ENCODE measurements around the gene MRPL38.

Gene MRPL38

GRCh38 chr17:75875182-75875939, 29.3 kb downstream of the MRPL38 start (continued):
- TF ChIP-seq CTCF (tag by site-specific recombination; IDR thresholded peaks at IDR 0.05): no peak

GRCh38 chr17:75874323-75875181, 30.1 kb downstream of the MRPL38 start:
- H3K27ac ChIP-seq (ENCODE audit: extremely low read depth, low read depth, low read length): no peak overlapping the region
- POLR2A ChIA-PET: interaction anchor here (1.0 to 5.1 kb wide), 2 partner anchors 19 to 94 kb away, joined by 3 to 34 read pairs; partner anchors contain the start of gene WBP2
- CTCF ChIA-PET: interaction anchor here (0.5 to 7.6 kb wide), 3 partner anchors 13 to 87 kb away, joined by 4 to 84 read pairs (median 5); no protein-coding TSS in a partner anchor

GRCh38 chr17:75873587-75874322, 30.9 kb downstream of the MRPL38 start:
- Histone ChIP-seq H3K4me3 (ENCODE audit: low read depth, low read length) (no peak overlapping the region), H3K27ac (ENCODE audit: extremely low read depth, low read depth, low read length) (no peak overlapping the region), H3K36me3 (ENCODE audit: control insufficient read depth in 2 of 2, insufficient read depth in 1 of 2, low read length in 2 of 2) (peaks cover 0 to 4% of the 10 kb centered on the region in 2 experiments; a peak in 1 of 3 replicates), H3K9me3 (ENCODE audit: control insufficient read depth, insufficient read depth, low read depth, low read length) (no peaks in the 10 kb centered on the region), H3K4me1 (ENCODE audit: control insufficient read depth, insufficient read depth, low read length) (peaks cover 4% of the 10 kb centered on the region)
- TF ChIP-seq ZNF24 (tag by site-specific recombination; IDR thresholded peaks at IDR 0.05) (0 out of 2 replicates have a peak, but pooled peaks have one; percentile 47), ZBTB49 (tag by site-specific recombination; IDR thresholded peaks at IDR 0.05; ENCODE audit: low read depth) (no peak), ZNF16 (tag by site-specific recombination; IDR thresholded peaks at IDR 0.05; ENCODE audit: low read depth) (no peak), SCRT2 (tag by site-specific recombination; IDR thresholded peaks at IDR 0.05) (peak; percentile 89), ZNF664 (tag by site-specific recombination; IDR thresholded peaks at IDR 0.05) (peak; percentile 99), ZNF660 (tag by site-specific recombination; IDR thresholded peaks at IDR 0.05) (no peak), SCRT1 (tag by site-specific recombination; IDR thresholded peaks at IDR 0.05; ENCODE audit: borderline replicate concordance) (peak; percentile 67; the same call in 1 of the 2 replicates)
- ChIA-PET POLR2A (interaction anchor here (1.0 to 2.0 kb wide), 2 partner anchors 18 to 94 kb away, joined by 3 to 26 read pairs; partner anchors contain the start of gene WBP2), CTCF (interaction anchor here (0.5 to 7.6 kb wide), 7 partner anchors 9 to 308 kb away, joined by 3 to 84 read pairs (median 5); no protein-coding TSS in a partner anchor)

More at GRCh38 chr17:75874323-75875181, 30.1 kb downstream of the MRPL38 start:
- H3K4me3 ChIP-seq (ENCODE audit: low read depth, low read length): no peak overlapping the region
- peak; percentile 87 for TF ChIP-seq REST (tag by site-specific recombination; IDR thresholded peaks at IDR 0.05)
- TF ChIP-seq ZFHX2 (tag by site-specific recombination; conservative IDR thresholded peaks at IDR 0.05): 0 out of 2 replicates have a peak, but pooled peaks have one; percentile 9
- TF ChIP-seq ZBTB8A (tag by site-specific recombination; IDR thresholded peaks at IDR 0.05): no peak
- no peak for TF ChIP-seq ZNF791 (tag by site-specific recombination; IDR thresholded peaks at IDR 0.05)
- no peak for TF ChIP-seq ZNF146 (tag by site-specific recombination; IDR thresholded peaks at IDR 0.05)
- TF ChIP-seq ZBTB6 (tag by site-specific recombination; IDR thresholded peaks at IDR 0.05): no peak
- peak; percentile 23; the same call in 1 of the 2 replicates for TF ChIP-seq EGR2 (tag by site-specific recombination; IDR thresholded peaks at IDR 0.05; ENCODE audit: low read depth)
- H3K4me1 ChIP-seq (ENCODE audit: control insufficient read depth, insufficient read depth, low read length): peaks cover 4% of the 10 kb centered on the region
- peaks cover 0 to 4% of the 10 kb centered on the region in 2 experiments; a peak in 1 of 3 replicates for H3K36me3 ChIP-seq (ENCODE audit: control insufficient read depth in 2 of 2, insufficient read depth in 1 of 2, low read length in 2 of 2)
- no peaks in the 10 kb centered on the region for H3K9me3 ChIP-seq (ENCODE audit: control insufficient read depth, insufficient read depth, low read depth, low read length)
